Activated CD4-positive, alpha-beta memory T cell treated with anti-CD3 and anti-CD28 coated beads for 36 hours (primary cell): Measurements from ENCODE around the gene QRICH1. TPM values are rescaled to one million over a fixed set of nuclear protein-coding genes. Genes with fewer than 3 reads are reported as not detected.

Source experiments
- CTCF ChIA-PET: fragments of 350-600 bp; sonication (Branson Sonifier 250); formaldehyde crosslinking; loops from one replicate; lab custom pipeline; 2021; ENCODE audit warnings: antibody characterized with exemption, inconsistent platforms; lab: Charles Lee
- POLR2A ChIA-PET: fragments of 350-600 bp; sonication (Branson Sonifier 250); formaldehyde crosslinking; loops from one replicate; lab custom pipeline; 2021; ENCODE audit warnings: antibody characterized with exemption; lab: Charles Lee
- DNase-seq: peaks from one replicate; pipeline ENCODE4 v3.0.0-alpha.2; 2020
- H3K27ac Mint-ChIP-seq: one replicate; pipeline ENCODE4 v1.8.0; 2021; ENCODE audit warnings: mixed read lengths
- H3K27me3 Mint-ChIP-seq: one replicate; pipeline ENCODE4 v1.8.0; 2021; ENCODE audit warnings: mixed read lengths
- H3K36me3 Mint-ChIP-seq: one replicate; pipeline ENCODE4 v1.8.0; 2021; ENCODE audit warnings: mixed read lengths
- H3K4me1 Mint-ChIP-seq: one replicate; pipeline ENCODE4 v1.8.0; 2021; ENCODE audit warnings: low read depth, mixed read lengths
- H3K4me3 Mint-ChIP-seq: one replicate; pipeline ENCODE4 v1.8.0; 2021; ENCODE audit warnings: mild to moderate bottlenecking, mixed read lengths
- H3K9me3 Mint-ChIP-seq: one replicate; pipeline ENCODE4 v1.8.0; 2021; ENCODE audit warnings: mixed read lengths
- intact Hi-C: fragments of 100-400 bp; cut with micrococcal nuclease; formaldehyde crosslinking; loops from one replicate; pipeline ENCODE4 v1.15.1; 2023
- total RNA-seq, 2 experiments: library from RNA; stranded (reverse); gene quantifications; one replicate each; pipeline ENCODE4 v1.2.3, GENCODE V29; 2021

The QRICH1 gene
- total RNA-seq, 2 experiments from 2014 or later = 124 to 128 TPM

GRCh38 chr3:48991851-48992545 is 101.9 kb downstream of the QRICH1 start:
- Mint-ChIP-seq H3K27ac (peak overlapping the region; percentile 93), H3K4me1 (peaks cover 35% of the 10 kb centered on the region), H3K9me3 (no peaks in the 10 kb centered on the region), H3K4me3 (peak overlapping the region; percentile 91), H3K36me3 (peaks cover 9% of the 10 kb centered on the region), H3K27me3 (no peaks in the 10 kb centered on the region)
- DNase-seq = no peak
- POLR2A ChIA-PET = interaction anchor here (3.2 to 4.3 kb wide), 2 partner anchors 15 to 28 kb away, joined by 26 to 46 read pairs; partner anchors contain the start of genes DALRD3, NDUFAF3 and WDR6
- intact Hi-C loops = no loop called here
- CTCF ChIA-PET = interaction anchor here (0.7 to 6.5 kb wide), 9 partner anchors 14 to 457 kb away, joined by 3 to 88 read pairs (median 3); partner anchors contain the start of genes NDUFAF3 and WDR6

DNA sequence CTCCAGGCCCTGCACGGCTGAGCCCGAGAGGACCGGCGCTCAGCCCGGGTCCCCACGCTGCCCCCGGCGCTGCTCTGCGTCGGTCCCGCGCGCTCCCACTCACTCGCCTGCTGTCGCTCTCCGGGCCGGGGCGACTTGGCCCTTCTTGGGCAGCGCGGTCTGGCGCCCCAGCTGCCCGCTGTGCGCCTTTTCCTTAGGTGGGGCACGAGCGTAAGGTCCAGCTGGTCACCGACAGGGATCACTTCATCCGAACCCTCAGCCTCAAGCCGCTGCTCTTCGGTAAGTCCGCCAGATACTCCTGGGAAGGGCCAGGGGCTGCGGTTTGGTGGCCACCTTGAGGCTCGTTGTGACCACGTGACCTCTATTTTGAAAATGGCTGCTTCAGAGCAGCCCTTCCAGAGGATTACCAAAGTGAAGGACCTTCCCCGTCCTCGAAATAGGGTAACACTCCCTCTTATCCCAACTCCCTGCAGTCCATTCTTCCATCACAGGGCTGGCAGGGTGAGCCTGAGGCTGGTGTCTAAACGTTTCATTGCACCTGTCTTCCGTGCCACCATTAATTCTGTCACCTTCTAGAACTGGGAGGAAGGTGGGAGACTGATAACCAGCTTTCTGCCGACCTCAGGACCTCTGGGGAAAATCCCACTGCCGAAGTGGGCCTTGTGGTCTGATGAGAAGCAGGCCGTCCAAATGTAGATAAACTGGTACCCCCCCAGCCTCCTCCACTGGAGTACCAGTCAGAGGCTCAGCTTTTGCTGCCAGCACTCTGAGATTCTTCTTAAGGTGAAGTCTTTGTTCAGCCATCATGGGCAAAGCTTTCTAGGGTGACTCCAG is 103.0 kb downstream of the QRICH1 start:
- no peaks in the 10 kb centered on the region for H3K27me3 Mint-ChIP-seq
- peaks cover 9% of the 10 kb centered on the region for H3K36me3 Mint-ChIP-seq
- CTCF ChIA-PET = interaction anchor here (0.7 to 6.5 kb wide), 12 partner anchors 15 to 458 kb away, joined by 3 to 88 read pairs (median 5); partner anchors contain the start of genes DALRD3, IMPDH2, NDUFAF3 and WDR6
- H3K9me3 Mint-ChIP-seq = no peaks in the 10 kb centered on the region
- peak; percentile 60 for DNase-seq
- peak overlapping the region; percentile 91 for H3K4me3 Mint-ChIP-seq
- intact Hi-C loops = no loop called here
- peaks cover 38% of the 10 kb centered on the region for H3K4me1 Mint-ChIP-seq
- POLR2A ChIA-PET = interaction anchor here (3.2 to 4.3 kb wide), 2 partner anchors 16 to 29 kb away, joined by 26 to 46 read pairs; partner anchors contain the start of genes DALRD3, NDUFAF3 and WDR6
- peak overlapping the region; percentile 93 for H3K27ac Mint-ChIP-seq

DNA sequence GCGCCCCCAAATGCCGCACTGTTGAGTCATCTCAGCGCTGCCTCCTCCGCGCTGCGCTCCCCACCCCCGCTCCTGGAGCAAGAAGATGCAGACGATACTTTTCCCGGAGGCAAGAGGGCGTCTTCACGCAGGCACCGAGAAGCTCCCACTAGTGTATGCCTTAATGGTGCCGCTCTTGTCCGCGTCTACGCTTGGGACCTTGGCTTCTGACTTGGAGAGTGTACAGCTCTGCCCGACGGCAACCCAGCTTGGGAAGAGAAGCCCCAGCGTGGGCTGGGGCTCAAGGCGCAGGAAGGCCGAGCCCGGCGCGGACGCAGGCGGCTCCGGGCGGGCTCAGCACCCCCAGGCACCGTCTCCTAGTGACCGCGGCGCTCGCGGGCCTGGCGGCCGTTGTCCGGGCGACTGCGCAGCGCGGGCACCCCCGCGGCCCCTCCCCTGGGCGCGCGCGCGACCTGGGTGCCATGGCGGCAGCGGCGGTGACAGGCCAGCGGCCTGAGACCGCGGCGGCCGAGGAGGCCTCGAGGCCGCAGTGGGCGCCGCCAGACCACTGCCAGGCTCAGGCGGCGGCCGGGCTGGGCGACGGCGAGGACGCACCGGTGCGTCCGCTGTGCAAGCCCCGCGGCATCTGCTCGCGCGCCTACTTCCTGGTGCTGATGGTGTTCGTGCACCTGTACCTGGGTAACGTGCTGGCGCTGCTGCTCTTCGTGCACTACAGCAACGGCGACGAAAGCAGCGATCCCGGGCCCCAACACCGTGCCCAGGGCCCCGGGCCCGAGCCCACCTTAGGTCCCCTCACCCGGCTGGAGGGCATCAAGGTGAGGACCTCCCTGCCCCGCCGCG is 103.9 kb downstream of the QRICH1 start, which contains the start of gene P4HTM:
Gene P4HTM, plus strand, starts transcription at position 446 of the 840 bp plus-strand sequence. Its CDS starts 16 bp downstream, at position 462.
- Mint-ChIP-seq H3K9me3 (no peaks in the 10 kb centered on the region), H3K4me1 (peaks cover 36% of the 10 kb centered on the region), H3K27me3 (no peaks in the 10 kb centered on the region), H3K27ac (peak within 1 kb of the TSS; percentile 94), H3K4me3 (peak within 1 kb of the TSS; percentile 95), H3K36me3 (peaks cover 9% of the 10 kb centered on the region)
- peak; percentile 88 for DNase-seq
- CTCF ChIA-PET = interaction anchor here (0.7 to 6.5 kb wide), 15 partner anchors 11 to 459 kb away, joined by 3 to 88 read pairs (median 13); partner anchors contain the start of genes DALRD3, IMPDH2, NDUFAF3 and QRICH1
- POLR2A ChIA-PET = interaction anchor here (0.7 to 4.3 kb wide), 8 partner anchors 17 to 212 kb away, joined by 3 to 46 read pairs (median 6); partner anchors contain the start of genes ARIH2, DALRD3, IMPDH2 and NDUFAF3
- intact Hi-C loops = loop anchor here (1.0 to 2.0 kb wide), 4 partner anchors 17 to 459 kb away; partner anchors contain the start of genes IMPDH2 and WDR6

DNA sequence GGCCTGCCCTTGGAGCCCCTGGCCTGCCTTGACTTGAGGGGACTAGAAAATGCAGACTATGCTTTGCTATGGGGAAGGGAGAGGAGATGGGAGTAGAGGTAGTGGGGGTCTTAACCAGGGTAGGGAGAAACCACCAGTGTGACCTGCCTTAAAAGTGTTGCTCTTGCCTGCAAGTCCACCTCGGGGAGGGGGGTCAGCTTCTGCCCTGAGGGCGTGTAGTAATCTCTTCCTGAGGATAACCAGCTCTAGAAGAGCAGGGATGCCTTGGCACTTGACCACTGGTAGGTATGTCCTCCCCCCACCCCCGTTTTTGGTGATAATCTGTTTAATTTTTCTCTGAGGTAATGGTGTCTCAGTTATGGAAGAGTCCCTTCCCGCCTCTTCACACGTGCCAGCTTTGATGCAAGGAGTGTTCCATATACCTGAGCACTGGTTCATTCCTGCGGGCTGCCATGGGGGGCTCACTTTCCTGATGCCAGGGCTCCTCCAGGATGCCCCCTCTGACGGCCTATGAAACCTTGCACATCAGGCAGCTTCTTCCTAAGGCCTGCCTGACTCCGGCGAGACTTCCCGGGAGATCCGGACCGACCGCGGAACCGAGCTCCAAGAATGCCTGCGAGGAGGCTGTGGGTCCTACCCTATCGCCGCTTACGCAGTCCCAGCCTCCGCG is 104.6 kb downstream of the QRICH1 start:
- no peak for DNase-seq
- peaks cover 37% of the 10 kb centered on the region for H3K4me1 Mint-ChIP-seq
- H3K27ac Mint-ChIP-seq = peak overlapping the region; percentile 94
- no peaks in the 10 kb centered on the region for H3K27me3 Mint-ChIP-seq
- CTCF ChIA-PET = interaction anchor here (0.7 to 6.5 kb wide), 16 partner anchors 12 to 460 kb away, joined by 3 to 88 read pairs (median 12); partner anchors contain the start of genes DALRD3, IMPDH2, NDUFAF3 and QRICH1
- intact Hi-C loops = loop anchor here (1.0 to 2.0 kb wide), 4 partner anchors 18 to 460 kb away; partner anchors contain the start of genes IMPDH2 and WDR6
- POLR2A ChIA-PET = interaction anchor here (0.7 to 4.3 kb wide), 8 partner anchors 18 to 211 kb away, joined by 3 to 46 read pairs (median 6); partner anchors contain the start of genes ARIH2, DALRD3, IMPDH2 and NDUFAF3
- peaks cover 15% of the 10 kb centered on the region for H3K36me3 Mint-ChIP-seq
- H3K9me3 Mint-ChIP-seq = no peaks in the 10 kb centered on the region
- H3K4me3 Mint-ChIP-seq = peak overlapping the region; percentile 95

- Mint-ChIP-seq H3K27me3 (no peaks in the 10 kb centered on the region), H3K36me3 (peaks cover 29% of the 10 kb centered on the region), H3K9me3 (no peaks in the 10 kb centered on the region), H3K4me1 (peaks cover 21% of the 10 kb centered on the region), H3K27ac (peak overlapping the region; percentile 5), H3K4me3 (no peak overlapping the region)
- ChIA-PET POLR2A (no interaction called here), CTCF (interaction anchor here (0.8 to 6.5 kb wide), 5 partner anchors 22 to 550 kb away, joined by 3 to 88 read pairs (median 32); partner anchors contain the start of genes NDUFAF3 and WDR6)
- no peak for DNase-seq
- intact Hi-C loops = no loop called here
These were observed 108.0 kb downstream of the QRICH1 start for GRCh38 chr3:48985831-48986376.

- Mint-ChIP-seq H3K36me3 (peaks cover 30% of the 10 kb centered on the region), H3K27ac (peak overlapping the region; percentile 14), H3K4me1 (peaks cover 21% of the 10 kb centered on the region), H3K9me3 (no peaks in the 10 kb centered on the region), H3K27me3 (no peaks in the 10 kb centered on the region), H3K4me3 (no peak overlapping the region)
- intact Hi-C loops = no loop called here
- no peak for DNase-seq
- POLR2A ChIA-PET = no interaction called here
- CTCF ChIA-PET = interaction anchor here (1.2 to 1.4 kb wide), 2 partner anchors 37 to 45 kb away, joined by 3 to 4 read pairs; partner anchors contain the start of genes IMPDH2 and NDUFAF3
These were observed 109.2 kb downstream of the QRICH1 start for GRCh38 chr3:48984663-48985062.

GRCh38 chr3:48983096-48983495 is 110.8 kb downstream of the QRICH1 start:
- DNase-seq = no peak
- no peaks in the 10 kb centered on the region for H3K9me3 Mint-ChIP-seq
- H3K4me1 Mint-ChIP-seq = peaks cover 8% of the 10 kb centered on the region
- ChIA-PET POLR2A (no interaction called here), CTCF (no interaction called here)
- H3K27ac Mint-ChIP-seq = peak overlapping the region; percentile 10
- H3K27me3 Mint-ChIP-seq = no peaks in the 10 kb centered on the region
- intact Hi-C loops = no loop called here
- peaks cover 37% of the 10 kb centered on the region for H3K36me3 Mint-ChIP-seq
- H3K4me3 Mint-ChIP-seq = no peak overlapping the region

GRCh38 chr3:48982686-48983085 is 111.2 kb downstream of the QRICH1 start:
- H3K27ac Mint-ChIP-seq = no peak overlapping the region
- H3K9me3 Mint-ChIP-seq = no peaks in the 10 kb centered on the region
- H3K4me1 Mint-ChIP-seq = peaks cover 5% of the 10 kb centered on the region
- CTCF ChIA-PET = no interaction called here
- POLR2A ChIA-PET = no interaction called here
- DNase-seq = no peak
- H3K36me3 Mint-ChIP-seq = peaks cover 41% of the 10 kb centered on the region
- intact Hi-C loops = no loop called here
- H3K4me3 Mint-ChIP-seq = no peak overlapping the region
- no peaks in the 10 kb centered on the region for H3K27me3 Mint-ChIP-seq

DNA sequence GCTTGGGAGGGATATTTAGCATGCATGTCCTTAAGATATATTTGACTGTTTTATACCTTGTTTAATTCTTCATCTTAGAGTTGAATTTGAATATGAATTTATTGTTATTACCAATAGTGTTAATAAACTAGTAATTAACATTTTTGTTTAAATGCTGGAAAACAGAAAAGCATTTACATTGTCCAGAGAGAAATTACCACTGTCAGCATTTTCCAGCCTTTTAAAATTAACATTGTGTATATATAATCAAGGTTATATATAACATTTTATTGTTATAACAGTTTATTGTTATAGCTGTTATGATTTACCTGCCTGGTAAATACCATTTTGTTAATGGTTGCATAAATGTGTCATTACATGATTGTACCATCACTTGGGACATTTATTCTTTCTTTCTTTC is 111.9 kb downstream of the QRICH1 start:
- H3K4me3 Mint-ChIP-seq = no peak overlapping the region
- ChIA-PET CTCF (no interaction called here), POLR2A (no interaction called here)
- no peaks in the 10 kb centered on the region for H3K9me3 Mint-ChIP-seq
- intact Hi-C loops = no loop called here
- no peak overlapping the region for H3K27ac Mint-ChIP-seq
- H3K27me3 Mint-ChIP-seq = no peaks in the 10 kb centered on the region
- H3K36me3 Mint-ChIP-seq = peaks cover 43% of the 10 kb centered on the region
- no peak for DNase-seq
- peaks cover 5% of the 10 kb centered on the region for H3K4me1 Mint-ChIP-seq

GRCh38 chr3:48980295-48980694 is 113.6 kb downstream of the QRICH1 start:
- H3K4me1 Mint-ChIP-seq = peaks cover 3% of the 10 kb centered on the region
- H3K27me3 Mint-ChIP-seq = no peaks in the 10 kb centered on the region
- no peak for DNase-seq
- ChIA-PET CTCF (no interaction called here), POLR2A (no interaction called here)
- intact Hi-C loops = no loop called here
- peaks cover 44% of the 10 kb centered on the region for H3K36me3 Mint-ChIP-seq
- no peak overlapping the region for H3K27ac Mint-ChIP-seq
- H3K4me3 Mint-ChIP-seq = no peak overlapping the region
- no peaks in the 10 kb centered on the region for H3K9me3 Mint-ChIP-seq
